SK-N-SH (cell line): Measurements from ENCODE around the gene CDS2. TPM values are rescaled to one million over a fixed set of nuclear protein-coding genes. Genes with fewer than 3 reads are reported as not detected.

Experiments used
- CTCF ChIA-PET: fragments of 300-600, 350-600 bp; formaldehyde crosslinking; extraction: SDS; loops from one replicate; lab custom pipeline; 2021; lab: Yijun Ruan, JAX
- POLR2A ChIA-PET: fragments of 350-600 bp; sonication (Branson Sonifier 250); formaldehyde crosslinking; extraction: SDS; loops from one replicate; lab custom pipeline; 2020; ENCODE audit warnings: antibody characterized with exemption, inconsistent platforms; lab: Yijun Ruan, JAX
- DNase-seq: peaks from one replicate; pipeline ENCODE4 v3.0.0; 2012
- H2AFZ ChIP-seq: fragments of 200-600 bp; sonication (generic); 2 replicates; pipeline ENCODE4 v1.8.1; 2016; ENCODE audit warnings: antibody characterized with exemption, mild to moderate bottlenecking, low read depth
- H3F3A ChIP-seq: fragments of 200-600 bp; sonication (generic); replicated peaks from 2 replicates; pipeline ENCODE3; 2016; ENCODE audit warnings: antibody characterized with exemption, mild to moderate bottlenecking; ENCODE audit not compliant: insufficient read depth
- H3K27ac ChIP-seq, 2 experiments: fragments of 200-500 bp in 1 of 2; fragments of 200-600 bp in 1 of 2; sonication (Bioruptor generic) in 1 of 2; sonication (generic), shearing (Covaris generic) in 1 of 2; 2 replicates each; pipeline versions ENCODE4 v1.5.1 to v1.6.1; 2014 to 2016; ENCODE audit warnings: low read depth in 2 of 2, inconsistent platforms in 1 of 2, low read length in 1 of 2, mild to moderate bottlenecking in 1 of 2, mixed read lengths in 1 of 2
- H3K27me3 ChIP-seq: fragments of 200-600 bp; sonication (generic), shearing (Covaris generic); 2 replicates; pipeline ENCODE4 v1.6.1; 2016; ENCODE audit warnings: mixed run types; ENCODE audit not compliant: insufficient read depth
- H3K36me3 ChIP-seq, 2 experiments: fragments of 200-500 bp in 1 of 2; fragments of 200-600 bp in 1 of 2; sonication (Bioruptor generic) in 1 of 2; sonication (generic) in 1 of 2; replicated peaks in 1 of 2; 2 replicates each; pipeline versions ENCODE3 to v1.5.1; 2014 to 2016; ENCODE audit warnings: low read length in 1 of 2, mild to moderate bottlenecking in 1 of 2; ENCODE audit not compliant: insufficient read depth in 2 of 2, control insufficient read depth in 1 of 2
- H3K4me1 ChIP-seq, 2 experiments: fragments of 200-500 bp in 1 of 2; fragments of 200-600 bp in 1 of 2; sonication (Bioruptor generic) in 1 of 2; sonication (generic), shearing (Covaris generic) in 1 of 2; 2 replicates each; pipeline versions ENCODE4 v1.5.1 to v1.6.1; 2014 to 2016; ENCODE audit warnings: low read depth in 1 of 2, low read length in 1 of 2, mixed run types in 1 of 2; ENCODE audit not compliant: insufficient read depth in 2 of 2, control insufficient read depth in 1 of 2
- H3K4me2 ChIP-seq: fragments of 200-600 bp; sonication (generic), shearing (Covaris generic); 2 replicates; pipeline ENCODE4 v1.6.1; 2017; ENCODE audit warnings: mixed run types
- H3K4me3 ChIP-seq, 2 experiments: fragments of 200-500 bp in 1 of 2; fragments of 200-600 bp in 1 of 2; sonication (Bioruptor generic) in 1 of 2; sonication (generic), shearing (Covaris generic) in 1 of 2; 2 replicates each; pipeline versions ENCODE4 v1.5.1 to v1.8.1; 2014 to 2016; ENCODE audit warnings: low read depth in 2 of 2, inconsistent platforms in 1 of 2, low read length in 1 of 2, mild to moderate bottlenecking in 1 of 2, mixed read lengths in 1 of 2, moderate library complexity in 1 of 2
- H3K79me2 ChIP-seq: fragments of 200-600 bp; sonication (generic); 2 replicates; pipeline ENCODE4 v1.8.1; 2017; ENCODE audit warnings: mild to moderate bottlenecking; ENCODE audit not compliant: insufficient read depth
- H3K9ac ChIP-seq: fragments of 200-600 bp; sonication (generic); 2 replicates; pipeline ENCODE4 v1.6.1; 2017; ENCODE audit warnings: mixed run types
- H3K9me2 ChIP-seq: fragments of 200-600 bp; sonication (generic); 2 replicates; pipeline ENCODE4 v1.6.1; 2017; ENCODE audit warnings: mixed run types
- H3K9me3 ChIP-seq: fragments of 200-600 bp; sonication (generic); 2 replicates; pipeline ENCODE4 v1.6.1; 2017; ENCODE audit warnings: mixed run types, mild to moderate bottlenecking, moderate library complexity
- H4K20me1 ChIP-seq: fragments of 200-600 bp; sonication (generic); 2 replicates; pipeline ENCODE4 v1.6.1; 2017; ENCODE audit warnings: mild to moderate bottlenecking, mixed run types; ENCODE audit not compliant: insufficient read depth
- EZH2phosphoT487 ChIP-seq: fragments of 200-600 bp; sonication (generic); IDR thresholded peaks from 2 replicates; pipeline ENCODE4 v1.6.1; 2017; ENCODE audit warnings: low read depth, mixed run types, mild to moderate bottlenecking, antibody characterized with exemption, moderate library complexity, borderline replicate concordance
- FOSL2 ChIP-seq: IDR thresholded peaks from 2 replicates; pipeline ENCODE4 v1.4.0; 2012; ENCODE audit warnings: low read depth, mild to moderate bottlenecking, moderate library complexity, borderline replicate concordance
- RAD21 ChIP-seq: IDR thresholded peaks from 2 replicates; pipeline ENCODE4 v1.6.1; 2012; ENCODE audit warnings: mild to moderate bottlenecking, low read length
- RCOR1 ChIP-seq: fragments of 150-350 bp; IDR thresholded peaks from 2 replicates; pipeline ENCODE4 v1.6.1; 2017; ENCODE audit warnings: antibody characterized with exemption, low read length
- RXRA ChIP-seq: IDR thresholded peaks from 2 replicates; pipeline ENCODE4 v1.4.0; 2012; ENCODE audit warnings: low read depth, mild to moderate bottlenecking, borderline replicate concordance
- TCF12 ChIP-seq: IDR thresholded peaks from 2 replicates; pipeline ENCODE4 v1.4.0; 2012
- TEAD4 ChIP-seq: IDR thresholded peaks from 2 replicates; pipeline ENCODE4 v1.4.0; 2012; ENCODE audit warnings: mild to moderate bottlenecking, borderline replicate concordance; ENCODE audit not compliant: insufficient read depth
- WGBS: methylation state at CpG from one replicate; pipeline ENCODE4 v1.1.6; 2017; ENCODE audit warnings: low lambda C conversion rate; 5-methylcytosine and 5-hydroxymethylcytosine counted together
- polyA plus RNA-seq, 3 experiments: library from polyadenylated mRNA; depleted of rRNA; stranded (reverse); fragments of >200 nt; gene quantifications; 2 replicates each; pipeline ENCODE4 v1.2.3, GENCODE V29; 2012
- TF ChIP-seq, protein P1 (sequence below): IDR thresholded peaks from 2 replicates; pipeline ENCODE4 v1.6.1; 2012; ENCODE audit warnings: mild to moderate bottlenecking, low read depth, low read length, moderate library complexity
- TF ChIP-seq, protein P2 (sequence below): IDR thresholded peaks from 2 replicates; pipeline ENCODE4 v1.4.0; 2012; ENCODE audit warnings: low read depth
- TF ChIP-seq, protein P3 (sequence below): IDR thresholded peaks from 2 replicates; pipeline ENCODE4 v1.4.0; 2012; ENCODE audit warnings: low read depth, borderline replicate concordance
- TF ChIP-seq, protein P4 (sequence below): fragments of 150-350 bp; IDR thresholded peaks from 2 replicates; pipeline ENCODE4 v1.6.1; 2017; ENCODE audit warnings: antibody characterized with exemption, low read length, low read depth, borderline replicate concordance

CDS2 gene
- polyA plus RNA-seq, 1 of the 3 experiments (the other 2 are of a cell fraction) = 13.9 TPM

DNA sequence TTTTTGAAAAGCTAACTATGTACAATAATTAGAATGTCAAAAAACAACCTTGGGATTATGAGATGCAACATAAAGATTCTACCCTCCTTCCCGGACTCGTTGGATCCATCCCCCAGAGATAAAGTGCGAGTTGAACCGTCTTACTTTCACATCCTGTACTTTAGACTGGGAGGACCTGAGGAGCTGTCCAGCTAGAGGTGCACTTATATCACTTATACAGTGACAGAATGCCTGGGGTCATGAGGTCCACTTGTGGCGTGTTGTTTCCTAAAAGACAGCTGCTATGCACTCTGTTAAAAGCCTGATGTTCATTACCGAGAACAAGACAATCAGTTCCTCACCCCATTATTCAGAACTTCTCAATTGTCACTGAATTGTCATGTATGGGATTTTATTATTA, 2.1 kb downstream of the CDS2 start:
- Histone ChIP-seq H2AFZ (no peak overlapping the region), H3K36me3 (no peaks in the 10 kb centered on the region), H3K27ac (no peak overlapping the region), H3K9ac (no peak overlapping the region), H3K79me2 (peaks cover 68% of the 10 kb centered on the region)
- WGBS = 97% methylated on average over 6 of the region's 6 CpGs
- no peak for DNase-seq
- CTCF ChIA-PET = interaction anchor here (0.6 to 4.8 kb wide), 2 partner anchors 9 to 65 kb away, joined by 3 to 115 read pairs; partner anchors contain the start of gene PCNA
- TF ChIP-seq, protein P1, sequence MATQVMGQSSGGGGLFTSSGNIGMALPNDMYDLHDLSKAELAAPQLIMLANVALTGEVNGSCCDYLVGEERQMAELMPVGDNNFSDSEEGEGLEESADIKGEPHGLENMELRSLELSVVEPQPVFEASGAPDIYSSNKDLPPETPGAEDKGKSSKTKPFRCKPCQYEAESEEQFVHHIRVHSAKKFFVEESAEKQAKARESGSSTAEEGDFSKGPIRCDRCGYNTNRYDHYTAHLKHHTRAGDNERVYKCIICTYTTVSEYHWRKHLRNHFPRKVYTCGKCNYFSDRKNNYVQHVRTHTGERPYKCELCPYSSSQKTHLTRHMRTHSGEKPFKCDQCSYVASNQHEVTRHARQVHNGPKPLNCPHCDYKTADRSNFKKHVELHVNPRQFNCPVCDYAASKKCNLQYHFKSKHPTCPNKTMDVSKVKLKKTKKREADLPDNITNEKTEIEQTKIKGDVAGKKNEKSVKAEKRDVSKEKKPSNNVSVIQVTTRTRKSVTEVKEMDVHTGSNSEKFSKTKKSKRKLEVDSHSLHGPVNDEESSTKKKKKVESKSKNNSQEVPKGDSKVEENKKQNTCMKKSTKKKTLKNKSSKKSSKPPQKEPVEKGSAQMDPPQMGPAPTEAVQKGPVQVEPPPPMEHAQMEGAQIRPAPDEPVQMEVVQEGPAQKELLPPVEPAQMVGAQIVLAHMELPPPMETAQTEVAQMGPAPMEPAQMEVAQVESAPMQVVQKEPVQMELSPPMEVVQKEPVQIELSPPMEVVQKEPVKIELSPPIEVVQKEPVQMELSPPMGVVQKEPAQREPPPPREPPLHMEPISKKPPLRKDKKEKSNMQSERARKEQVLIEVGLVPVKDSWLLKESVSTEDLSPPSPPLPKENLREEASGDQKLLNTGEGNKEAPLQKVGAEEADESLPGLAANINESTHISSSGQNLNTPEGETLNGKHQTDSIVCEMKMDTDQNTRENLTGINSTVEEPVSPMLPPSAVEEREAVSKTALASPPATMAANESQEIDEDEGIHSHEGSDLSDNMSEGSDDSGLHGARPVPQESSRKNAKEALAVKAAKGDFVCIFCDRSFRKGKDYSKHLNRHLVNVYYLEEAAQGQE = peak; percentile 84; the same call in 1 of the 2 replicates
- TF ChIP-seq, protein P2, sequence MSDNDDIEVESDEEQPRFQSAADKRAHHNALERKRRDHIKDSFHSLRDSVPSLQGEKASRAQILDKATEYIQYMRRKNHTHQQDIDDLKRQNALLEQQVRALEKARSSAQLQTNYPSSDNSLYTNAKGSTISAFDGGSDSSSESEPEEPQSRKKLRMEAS = no peak
- TF ChIP-seq, all 33 proteins: peak for 1
- H3K4me2 ChIP-seq = peak overlapping the region; percentile 74; the same call in 1 of the 2 replicates
- peaks cover 4 to 7% of the 10 kb centered on the region in 2 experiments; a peak in 2 of 4 replicates for H3K4me1 ChIP-seq
- POLR2A ChIA-PET = no interaction called here
- no peaks in the 10 kb centered on the region for H3K9me3 ChIP-seq
- H3K9me2 ChIP-seq = no peaks in the 10 kb centered on the region
- H3F3A ChIP-seq = peaks cover 3% of the 10 kb centered on the region
- no peak overlapping the region for H3K4me3 ChIP-seq
- peaks cover 9% of the 10 kb centered on the region; the same call in 1 of the 2 replicates for H4K20me1 ChIP-seq
- no peaks in the 10 kb centered on the region for H3K27me3 ChIP-seq

DNA sequence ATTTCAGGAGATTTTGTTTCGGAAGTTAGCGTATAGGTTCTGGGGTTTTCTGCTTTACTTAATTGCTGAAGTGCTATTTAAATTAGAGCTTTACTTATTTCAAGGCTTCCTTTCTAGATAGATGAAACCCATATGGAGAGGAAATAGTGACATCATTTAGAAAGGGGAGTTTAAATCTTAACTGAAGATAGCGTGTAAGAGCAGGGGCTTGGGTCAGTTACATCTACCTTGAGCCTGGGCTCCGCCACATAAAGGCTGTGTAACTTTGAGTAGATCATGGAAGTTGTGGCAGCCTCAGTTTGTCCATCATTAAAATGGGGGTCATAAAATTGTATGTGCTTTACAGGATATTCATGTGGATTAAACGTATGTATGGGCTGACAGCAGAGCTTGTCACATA, 4.7 kb downstream of the CDS2 start:
- Histone ChIP-seq H2AFZ (no peak overlapping the region), H4K20me1 (peaks cover 23% of the 10 kb centered on the region), H3K9ac (no peak overlapping the region), H3K27ac (no peak overlapping the region), H3K4me1 (peaks cover 4 to 14% of the 10 kb centered on the region in 2 experiments; a peak in 2 of 4 replicates), H3F3A (no peaks in the 10 kb centered on the region), H3K79me2 (peaks cover 90% of the 10 kb centered on the region), H3K9me2 (no peaks in the 10 kb centered on the region), H3K4me2 (no peak overlapping the region), H3K4me3 (no peak overlapping the region), H3K9me3 (no peaks in the 10 kb centered on the region), H3K27me3 (no peaks in the 10 kb centered on the region), H3K36me3 (no peaks in the 10 kb centered on the region)
- POLR2A ChIA-PET = no interaction called here
- CTCF ChIA-PET = interaction anchor here (0.9 to 1.7 kb wide), 3 partner anchors 20 to 61 kb away, joined by 3 to 8 read pairs (median 3); no protein-coding TSS in a partner anchor
- DNase-seq = no peak
- TF ChIP-seq EZH2phosphoT487 (no peak), TEAD4 (no peak), RXRA (no peak), TCF12 (no peak), RCOR1 (no peak), RAD21 (no peak), FOSL2 (no peak)
- TF ChIP-seq, protein P3, sequence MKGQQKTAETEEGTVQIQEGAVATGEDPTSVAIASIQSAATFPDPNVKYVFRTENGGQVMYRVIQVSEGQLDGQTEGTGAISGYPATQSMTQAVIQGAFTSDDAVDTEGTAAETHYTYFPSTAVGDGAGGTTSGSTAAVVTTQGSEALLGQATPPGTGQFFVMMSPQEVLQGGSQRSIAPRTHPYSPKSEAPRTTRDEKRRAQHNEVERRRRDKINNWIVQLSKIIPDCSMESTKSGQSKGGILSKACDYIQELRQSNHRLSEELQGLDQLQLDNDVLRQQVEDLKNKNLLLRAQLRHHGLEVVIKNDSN = no peak
- TF ChIP-seq, protein P4, sequence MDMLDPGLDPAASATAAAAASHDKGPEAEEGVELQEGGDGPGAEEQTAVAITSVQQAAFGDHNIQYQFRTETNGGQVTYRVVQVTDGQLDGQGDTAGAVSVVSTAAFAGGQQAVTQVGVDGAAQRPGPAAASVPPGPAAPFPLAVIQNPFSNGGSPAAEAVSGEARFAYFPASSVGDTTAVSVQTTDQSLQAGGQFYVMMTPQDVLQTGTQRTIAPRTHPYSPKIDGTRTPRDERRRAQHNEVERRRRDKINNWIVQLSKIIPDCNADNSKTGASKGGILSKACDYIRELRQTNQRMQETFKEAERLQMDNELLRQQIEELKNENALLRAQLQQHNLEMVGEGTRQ = no peak
- WGBS = 92% methylated on average over 5 of the region's 5 CpGs
